C4-2B (cell line): ENCODE results near the gene HELZ.

Experiments
- CTCF ChIP-seq: fragments of 450-650 bp; conservative IDR thresholded peaks from 2 replicates; pipeline ENCODE4 v1.5.1; 2017; ENCODE audit warnings: mild to moderate bottlenecking
- ZFX ChIP-seq: fragments of 450-650 bp; IDR thresholded peaks from 2 replicates; pipeline ENCODE4 v1.6.1; 2017

DNA sequence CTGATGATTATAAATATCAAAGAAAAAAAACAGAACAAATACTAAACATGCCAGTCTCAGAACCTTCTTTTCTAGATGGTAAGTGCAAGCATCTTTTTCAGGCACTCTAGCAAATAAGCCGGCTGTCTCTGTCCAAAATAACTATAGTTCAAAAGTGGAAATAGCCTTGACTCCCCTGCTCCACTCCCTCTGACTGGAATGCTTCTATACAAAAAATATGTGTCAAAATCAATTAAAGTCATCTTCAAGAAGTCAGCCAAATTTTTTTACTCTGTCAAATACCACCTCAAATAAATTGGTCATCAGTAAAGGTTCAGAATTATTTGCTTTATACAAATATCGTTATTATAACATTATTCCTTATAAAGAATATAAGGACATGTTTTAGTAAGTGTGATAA, 117.1 kb downstream of the HELZ start:
- TF ChIP-seq CTCF (no peak), ZFX (no peak)
